GM10847 (cell line): ENCODE data around the gene GLYR1.

Source experiments
- POLR2A ChIP-seq: IDR thresholded peaks from 2 replicates; pipeline ENCODE4 v1.6.1; 2011; ENCODE audit not compliant: insufficient read length; ENCODE audit errors: extremely low read depth

Gene GLYR1

GRCh38 chr16:4776141-4776705, 70.9 kb downstream of the GLYR1 start:
- TF ChIP-seq POLR2A = no peak

- TF ChIP-seq POLR2A = no peak
Observed at GRCh38 chr16:4775005-4775404, 72.1 kb downstream of the GLYR1 start.

- TF ChIP-seq POLR2A = no peak
Observed at GRCh38 chr16:4772351-4772750, 74.7 kb downstream of the GLYR1 start.

- TF ChIP-seq POLR2A = no peak
Observed at GRCh38 chr16:4771646-4772045, 75.4 kb downstream of the GLYR1 start.

GRCh38 chr16:4769306-4769638, 77.8 kb downstream of the GLYR1 start:
- no peak for TF ChIP-seq POLR2A

GRCh38 chr16:4768549-4769305, 78.4 kb downstream of the GLYR1 start:
- TF ChIP-seq POLR2A = peak; percentile 79

GRCh38 chr16:4767872-4768548, 79.1 kb downstream of the GLYR1 start:
- no peak for TF ChIP-seq POLR2A

GRCh38 chr16:4766875-4767628, 80.0 kb downstream of the GLYR1 start, which contains the start of gene ZNF500:
Gene ZNF500 (minus strand): TSS chr16:4767162. CDS start chr16:4765978, 1,184 bp downstream.
- peak; percentile 64 for TF ChIP-seq POLR2A

- no peak for TF ChIP-seq POLR2A
Observed at GRCh38 chr16:4765511-4766474, 81.3 kb downstream of the GLYR1 start.

- no peak for TF ChIP-seq POLR2A
Observed at GRCh38 chr16:4763791-4764190, 83.3 kb downstream of the GLYR1 start.

GRCh38 chr16:4762205-4762604, 84.9 kb downstream of the GLYR1 start:
- TF ChIP-seq POLR2A = no peak

- TF ChIP-seq POLR2A = no peak
Observed at GRCh38 chr16:4760221-4760910, 86.7 kb downstream of the GLYR1 start.

- TF ChIP-seq POLR2A = no peak
Observed at GRCh38 chr16:4755687-4756086, 91.4 kb downstream of the GLYR1 start.

- TF ChIP-seq POLR2A = no peak
Observed at GRCh38 chr16:4754865-4755264, 92.2 kb downstream of the GLYR1 start.
